SU-DHL-6 (cell line): ENCODE results near the gene SFTA2.

Experiments used
- EZH2phosphoT487 ChIP-seq: fragments of 200-600 bp; sonication (generic), shearing (Covaris generic); conservative IDR thresholded peaks from 2 replicates; pipeline ENCODE4 v1.6.1; 2018; ENCODE audit warnings: mild to moderate bottlenecking, antibody characterized with exemption, low read length, moderate library complexity, mixed read lengths
- TF ChIP-seq, protein P1 (sequence below): fragments of 200-600 bp; sonication (generic); IDR thresholded peaks from one replicate; pipeline ENCODE4 v1.5.1; 2017; ENCODE audit warnings: antibody characterized with exemption, mild to moderate bottlenecking, low read length, moderate library complexity; ENCODE audit not compliant: insufficient read depth, poor library complexity, severe bottlenecking

DNA sequence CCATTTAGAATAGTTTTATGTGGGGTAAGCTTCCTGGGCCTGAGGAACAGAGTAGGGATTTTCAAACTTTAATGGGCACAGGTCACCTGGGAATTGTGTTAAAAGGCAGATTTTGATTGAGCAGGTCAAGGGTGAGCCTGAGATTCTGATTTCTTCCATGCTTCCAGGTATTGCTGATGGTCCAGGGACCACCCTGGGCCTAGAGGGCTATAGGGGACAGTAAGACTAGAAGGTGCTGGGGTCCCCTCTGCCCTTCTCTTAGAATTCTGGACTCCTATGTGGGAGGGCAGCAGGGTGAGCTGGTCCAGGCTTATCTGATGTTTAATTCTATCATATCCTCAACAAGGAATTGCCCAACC is 45.1 kb downstream of the SFTA2 start:
- TF ChIP-seq, protein P1, sequence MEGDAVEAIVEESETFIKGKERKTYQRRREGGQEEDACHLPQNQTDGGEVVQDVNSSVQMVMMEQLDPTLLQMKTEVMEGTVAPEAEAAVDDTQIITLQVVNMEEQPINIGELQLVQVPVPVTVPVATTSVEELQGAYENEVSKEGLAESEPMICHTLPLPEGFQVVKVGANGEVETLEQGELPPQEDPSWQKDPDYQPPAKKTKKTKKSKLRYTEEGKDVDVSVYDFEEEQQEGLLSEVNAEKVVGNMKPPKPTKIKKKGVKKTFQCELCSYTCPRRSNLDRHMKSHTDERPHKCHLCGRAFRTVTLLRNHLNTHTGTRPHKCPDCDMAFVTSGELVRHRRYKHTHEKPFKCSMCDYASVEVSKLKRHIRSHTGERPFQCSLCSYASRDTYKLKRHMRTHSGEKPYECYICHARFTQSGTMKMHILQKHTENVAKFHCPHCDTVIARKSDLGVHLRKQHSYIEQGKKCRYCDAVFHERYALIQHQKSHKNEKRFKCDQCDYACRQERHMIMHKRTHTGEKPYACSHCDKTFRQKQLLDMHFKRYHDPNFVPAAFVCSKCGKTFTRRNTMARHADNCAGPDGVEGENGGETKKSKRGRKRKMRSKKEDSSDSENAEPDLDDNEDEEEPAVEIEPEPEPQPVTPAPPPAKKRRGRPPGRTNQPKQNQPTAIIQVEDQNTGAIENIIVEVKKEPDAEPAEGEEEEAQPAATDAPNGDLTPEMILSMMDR = no peak
- TF ChIP-seq EZH2phosphoT487 = no peak
